ENCODE measurements around the gene ZNF350.
"Not testable (repeated sequence)": the region's sequence is repeated elsewhere in the genome, so short reads cannot be mapped to it uniquely, and the experiment has no call there.

Gene ZNF350

DNA sequence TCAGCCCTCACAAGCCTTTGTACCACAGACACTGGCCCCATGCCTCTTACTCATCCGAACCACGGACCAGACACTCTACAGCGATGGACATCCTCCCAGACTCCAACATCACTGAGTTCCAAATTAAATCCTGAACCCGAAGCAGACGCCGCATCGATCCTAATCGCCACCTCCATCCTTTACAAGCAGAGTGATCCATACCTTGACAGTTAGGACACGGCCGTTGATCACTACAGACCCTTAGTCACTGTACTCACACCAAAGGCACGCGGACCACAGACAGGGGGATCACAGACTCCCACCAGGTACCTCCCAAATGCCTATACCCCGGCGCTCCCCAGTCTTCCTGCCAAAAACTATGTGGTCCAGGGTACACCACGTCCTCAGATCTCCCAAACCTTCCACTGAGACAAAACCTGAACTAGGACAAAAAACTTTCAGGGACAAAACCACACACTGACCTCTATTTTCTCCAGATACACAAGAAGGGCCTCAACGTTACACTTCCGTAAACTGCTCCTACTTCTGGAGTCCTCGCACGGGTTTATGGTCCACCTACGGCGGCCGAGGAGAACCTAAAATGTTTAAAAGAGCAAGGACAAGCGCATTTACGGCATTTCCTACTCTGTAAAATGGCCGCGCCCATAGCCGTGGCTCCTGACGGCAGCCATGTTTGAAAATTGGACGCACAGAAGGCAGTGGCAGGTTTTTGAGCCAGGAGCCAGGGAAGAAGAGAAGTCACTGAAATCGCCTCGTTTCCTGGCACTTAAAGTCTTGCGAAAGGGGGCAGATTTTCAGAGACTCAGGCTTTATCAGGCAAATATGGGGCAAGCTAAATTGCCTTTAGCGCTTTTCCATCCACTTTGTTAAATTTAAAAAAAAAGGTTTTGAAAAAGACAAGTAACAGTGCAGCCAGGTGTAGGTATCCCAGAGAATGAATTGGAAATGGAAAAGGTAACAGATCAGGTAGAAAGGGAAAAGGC, at the start of gene ZNF350:
Gene ZNF350, minus strand, starts transcription at position 532 of the 983 bp plus-strand sequence. CDS start 12,480 bp downstream, outside the sequence.
- TF ChIP-seq, protein P1, sequence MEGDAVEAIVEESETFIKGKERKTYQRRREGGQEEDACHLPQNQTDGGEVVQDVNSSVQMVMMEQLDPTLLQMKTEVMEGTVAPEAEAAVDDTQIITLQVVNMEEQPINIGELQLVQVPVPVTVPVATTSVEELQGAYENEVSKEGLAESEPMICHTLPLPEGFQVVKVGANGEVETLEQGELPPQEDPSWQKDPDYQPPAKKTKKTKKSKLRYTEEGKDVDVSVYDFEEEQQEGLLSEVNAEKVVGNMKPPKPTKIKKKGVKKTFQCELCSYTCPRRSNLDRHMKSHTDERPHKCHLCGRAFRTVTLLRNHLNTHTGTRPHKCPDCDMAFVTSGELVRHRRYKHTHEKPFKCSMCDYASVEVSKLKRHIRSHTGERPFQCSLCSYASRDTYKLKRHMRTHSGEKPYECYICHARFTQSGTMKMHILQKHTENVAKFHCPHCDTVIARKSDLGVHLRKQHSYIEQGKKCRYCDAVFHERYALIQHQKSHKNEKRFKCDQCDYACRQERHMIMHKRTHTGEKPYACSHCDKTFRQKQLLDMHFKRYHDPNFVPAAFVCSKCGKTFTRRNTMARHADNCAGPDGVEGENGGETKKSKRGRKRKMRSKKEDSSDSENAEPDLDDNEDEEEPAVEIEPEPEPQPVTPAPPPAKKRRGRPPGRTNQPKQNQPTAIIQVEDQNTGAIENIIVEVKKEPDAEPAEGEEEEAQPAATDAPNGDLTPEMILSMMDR (IDR thresholded peaks at IDR 0.05; ENCODE audit: insufficient read depth, missing control alignments): no peak
- FAIRE-seq: no peak

DNA sequence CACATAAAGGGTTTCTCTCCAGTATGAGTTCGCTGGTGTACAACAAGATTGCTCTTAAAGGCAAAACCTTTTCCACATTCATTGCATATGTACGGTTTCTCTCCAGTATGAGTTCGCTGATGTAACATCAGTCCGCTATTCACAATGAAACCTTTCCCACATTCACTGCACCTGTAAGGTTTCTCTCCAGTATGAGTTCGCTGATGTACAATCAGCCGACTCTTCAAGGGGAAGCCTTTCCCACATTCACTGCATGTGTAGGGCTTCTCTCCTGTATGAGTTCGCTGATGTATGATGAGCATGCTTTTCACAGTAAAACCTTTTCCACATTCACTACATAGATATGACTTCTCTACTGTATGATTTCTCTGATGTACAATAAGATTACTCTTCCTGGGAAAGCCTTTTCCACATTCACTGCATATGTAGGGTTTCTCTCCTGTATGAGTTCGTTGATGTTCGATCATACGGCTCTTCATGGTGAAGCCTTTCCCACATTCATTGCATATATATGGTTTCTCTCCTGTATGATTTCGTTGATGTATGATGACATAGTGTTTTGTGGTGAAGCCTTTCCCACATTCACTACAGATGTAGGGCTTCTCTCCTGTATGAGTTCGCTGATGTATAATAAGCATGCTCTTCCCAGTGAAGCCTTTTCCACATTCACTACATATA, 47.5 kb upstream of the ZNF350 start:
- DNase-seq (ENCODE audit: insufficient read length, low spot score): no peak
- no peak for FAIRE-seq
- TF ChIP-seq, protein P1 (IDR thresholded peaks at IDR 0.05; ENCODE audit: insufficient read depth, missing control alignments): no peak

More for the DNA sequence above, at the start of gene ZNF350:
- DNase-seq (ENCODE audit: insufficient read length, low spot score): peak; percentile 44

GRCh38 chr19:52028780-52029123, 42.1 kb upstream of the ZNF350 start:
- TF ChIP-seq, protein P1 (IDR thresholded peaks at IDR 0.05; ENCODE audit: insufficient read depth, missing control alignments): no peak
- no peak for FAIRE-seq
- no peak for DNase-seq (ENCODE audit: insufficient read length, low spot score)

GRCh38 chr19:52028027-52028779, 41.6 kb upstream of the ZNF350 start, which contains the start of gene ZNF614:
Gene ZNF614 (minus strand): TSS chr19:52028379. CDS start chr19:52025745, 2,634 bp downstream.
- FAIRE-seq: no peak
- DNase-seq (ENCODE audit: insufficient read length, low spot score): peak; percentile 67
- TF ChIP-seq, protein P1 (IDR thresholded peaks at IDR 0.05; ENCODE audit: insufficient read depth, missing control alignments): no peak

DNA sequence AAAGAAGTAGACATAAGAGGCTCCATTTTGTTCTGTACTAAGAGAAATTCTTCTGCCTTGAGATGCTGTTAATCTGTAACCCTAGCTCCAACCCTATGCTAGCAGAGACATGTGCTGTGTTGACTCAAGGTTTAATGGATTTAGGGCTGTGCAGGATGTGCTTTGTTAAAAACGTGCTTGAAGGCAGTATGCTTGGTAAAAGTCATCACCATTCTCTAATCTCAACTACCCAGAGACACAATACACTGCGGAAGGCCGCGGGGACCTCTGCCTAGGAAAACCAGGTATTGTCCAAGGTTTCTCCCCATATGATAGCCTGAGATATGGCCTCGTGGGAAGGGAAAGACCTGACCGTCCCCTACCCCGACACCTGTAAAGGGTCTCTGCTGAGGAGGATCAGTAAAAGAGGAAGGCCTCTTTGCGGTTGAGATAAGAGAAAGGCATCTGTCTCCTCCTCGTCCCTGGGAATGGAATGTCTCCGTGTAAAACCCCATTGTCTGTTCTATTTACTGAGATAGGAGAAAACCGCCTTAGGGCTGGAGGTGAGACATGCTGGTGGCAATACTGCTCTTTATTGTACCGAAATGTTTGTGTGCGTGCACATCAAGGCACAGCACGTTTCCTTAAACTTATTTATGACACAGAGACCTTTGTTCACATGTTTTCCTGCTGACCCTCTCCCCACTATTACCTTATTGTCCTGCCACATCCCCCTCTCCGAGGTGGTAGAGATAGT, 39.8 kb upstream of the ZNF350 start:
- FAIRE-seq; DNase-seq (ENCODE audit: insufficient read length, low spot score): not testable (repeated sequence)

DNA sequence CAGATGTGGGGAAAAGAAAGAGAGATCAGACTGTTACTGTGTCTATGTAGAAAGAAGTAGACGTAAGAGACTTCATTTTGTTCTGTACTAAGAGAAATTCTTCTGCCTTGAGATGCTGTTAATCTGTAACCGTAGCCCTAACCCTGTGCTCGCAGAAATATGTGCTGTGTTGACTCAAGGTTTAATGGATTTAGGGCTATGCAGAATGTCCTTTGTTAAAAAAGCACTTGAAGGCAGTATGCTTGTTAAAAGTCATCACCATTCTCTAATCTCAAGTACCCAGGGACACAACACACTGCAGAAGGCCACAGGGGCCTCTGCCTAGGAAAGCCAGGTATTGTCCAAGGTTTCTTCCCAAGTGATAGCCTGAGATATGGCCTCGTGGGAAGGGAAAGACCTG, 37.8 kb upstream of the ZNF350 start:
- not testable (repeated sequence) for FAIRE-seq; DNase-seq (ENCODE audit: insufficient read length, low spot score)

- DNase-seq (ENCODE audit: insufficient read length, low spot score) (no peak), FAIRE-seq (no peak)
- TF ChIP-seq, protein P1 (IDR thresholded peaks at IDR 0.05; ENCODE audit: insufficient read depth, missing control alignments): no peak
Measured at GRCh38 chr19:52022193-52022592, 35.6 kb upstream of the ZNF350 start.
